ENCODE data around the gene ABCB10.

- no peak for TF ChIP-seq CTCF (conservative IDR thresholded peaks at IDR 0.05; ENCODE audit: low read length)
- no peak for TF ChIP-seq EZH2phosphoT487 (IDR thresholded peaks at IDR 0.05; ENCODE audit: borderline replicate concordance, low read depth, low read length)
These were observed 45.0 kb upstream of the ABCB10 start for GRCh38 chr1:229603371-229604005.

Data from OCI-LY7 (cell line).